ENCODE data around the gene NCOA3. TPM values are rescaled to one million over a fixed set of nuclear protein-coding genes. Genes with fewer than 3 reads are reported as not detected.
"Not testable (repeated sequence)": the region's sequence is repeated elsewhere in the genome, so short reads cannot be mapped to it uniquely, and the experiment has no call there.

Gene NCOA3
- total RNA-seq, 2 donors from 2014 or later: 76.0 to 113 TPM

DNA sequence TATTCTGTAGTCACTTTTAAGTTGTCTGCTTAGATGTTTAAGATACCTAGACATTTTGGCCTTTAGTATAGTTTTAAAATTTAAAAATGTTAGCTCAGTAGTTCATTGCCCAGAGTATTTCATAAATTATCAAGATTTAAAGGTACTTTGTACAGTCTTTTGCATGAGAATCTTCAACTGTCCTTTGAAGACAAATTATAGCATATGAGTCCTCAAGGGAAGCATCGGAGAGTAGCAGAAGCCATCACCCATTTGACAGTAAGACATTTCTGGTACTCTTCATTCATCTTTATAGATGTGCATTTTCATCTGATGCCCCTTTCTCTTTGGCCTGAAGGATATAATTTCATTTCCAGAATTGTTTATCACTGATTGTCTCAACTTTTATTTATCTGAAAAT is 89.5 kb downstream of the NCOA3 start:
- H3K27ac Mint-ChIP-seq: peak overlapping the region; percentile 81
- no peaks in the 10 kb centered on the region for H3K9me3 Mint-ChIP-seq
- ATAC-seq (replicated peaks in 1 of 2) (no peak), DNase-seq (no peak)
- peaks cover 20% of the 10 kb centered on the region for H3K4me1 Mint-ChIP-seq (ENCODE audit: low read depth)
- H3K4me3 Mint-ChIP-seq: no peak overlapping the region
- H3K27me3 Mint-ChIP-seq (ENCODE audit: low read depth): no peaks in the 10 kb centered on the region
- peaks cover 1 to 37% of the 10 kb centered on the region in 2 donors for H3K36me3 Mint-ChIP-seq (ENCODE audit: insufficient read depth in 2 of 2)

DNA sequence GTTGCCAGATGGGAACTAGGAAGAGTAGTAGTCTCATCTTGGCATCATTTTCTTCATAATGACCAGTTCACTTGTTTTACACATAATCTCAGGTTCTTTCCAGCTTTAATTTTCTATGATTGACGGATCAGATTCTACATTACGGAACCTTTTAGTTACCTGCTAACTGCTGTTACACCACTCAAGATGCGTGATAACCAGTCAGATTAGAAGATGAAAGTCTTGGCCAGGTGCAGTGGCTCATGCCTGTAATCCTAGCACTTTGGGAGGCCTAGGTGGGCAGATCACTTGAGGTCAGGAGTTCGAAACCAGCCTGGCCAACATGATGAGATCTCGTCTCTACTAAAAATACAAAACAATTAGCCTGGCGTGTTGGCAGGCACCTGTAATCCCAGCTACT is 92.5 kb downstream of the NCOA3 start:
- Mint-ChIP-seq H3K27me3 (ENCODE audit: low read depth) (no peaks in the 10 kb centered on the region), H3K4me1 (ENCODE audit: low read depth) (peaks cover 19% of the 10 kb centered on the region), H3K9me3 (no peaks in the 10 kb centered on the region), H3K27ac (no peak overlapping the region), H3K4me3 (no peak overlapping the region), H3K36me3 (ENCODE audit: insufficient read depth in 2 of 2) (peaks cover 3 to 25% of the 10 kb centered on the region in 2 donors)
- ATAC-seq (replicated peaks in 1 of 2) (no peak), DNase-seq (no peak)

- H3K36me3 Mint-ChIP-seq (ENCODE audit: insufficient read depth in 2 of 2): peaks cover 3 to 24% of the 10 kb centered on the region in 2 donors
- not testable (repeated sequence) for H3K4me3 Mint-ChIP-seq; ATAC-seq (replicated peaks in 1 of 2); H3K9me3 Mint-ChIP-seq; DNase-seq; H3K27me3 Mint-ChIP-seq (ENCODE audit: low read depth)
- peaks cover 18% of the 10 kb centered on the region for H3K4me1 Mint-ChIP-seq (ENCODE audit: low read depth)
- H3K27ac Mint-ChIP-seq: peak overlapping the region; percentile 70
These were observed 93.5 kb downstream of the NCOA3 start for GRCh38 chr20:47595138-47595537.

- no peak for ATAC-seq (replicated peaks in 1 of 2)
- H3K27me3 Mint-ChIP-seq (ENCODE audit: low read depth): no peaks in the 10 kb centered on the region
- H3K27ac Mint-ChIP-seq: no peak overlapping the region
- H3K36me3 Mint-ChIP-seq (ENCODE audit: insufficient read depth in 2 of 2): peaks cover 3 to 24% of the 10 kb centered on the region in 2 donors
- no peaks in the 10 kb centered on the region for H3K9me3 Mint-ChIP-seq
- H3K4me1 Mint-ChIP-seq (ENCODE audit: low read depth): peaks cover 22% of the 10 kb centered on the region
- H3K4me3 Mint-ChIP-seq: no peak overlapping the region
- DNase-seq: no peak
These were observed 94.4 kb downstream of the NCOA3 start for GRCh38 chr20:47596003-47596571.

DNA sequence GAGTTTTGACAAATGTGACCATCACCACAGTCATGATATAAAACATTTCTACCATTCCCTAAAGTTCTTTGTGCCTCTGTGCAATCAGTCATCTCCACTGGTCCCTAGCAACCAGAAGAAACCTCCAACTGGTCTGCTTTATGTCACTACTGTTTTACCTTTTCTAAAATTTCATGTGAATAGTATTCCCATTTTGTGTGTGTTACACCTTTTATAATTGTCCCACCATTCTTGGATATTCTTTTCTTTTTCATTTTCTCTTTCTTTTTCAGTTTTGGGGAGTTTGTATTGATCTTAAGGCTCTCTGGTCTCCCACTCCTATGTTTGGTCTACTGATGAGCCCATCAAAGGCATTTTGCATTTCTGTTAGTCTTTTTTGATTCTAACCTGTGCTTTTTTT is 95.4 kb downstream of the NCOA3 start:
- no peak overlapping the region for H3K4me3 Mint-ChIP-seq
- H3K27ac Mint-ChIP-seq: no peak overlapping the region
- peaks cover 26% of the 10 kb centered on the region for H3K4me1 Mint-ChIP-seq (ENCODE audit: low read depth)
- no peaks in the 10 kb centered on the region for H3K9me3 Mint-ChIP-seq
- H3K27me3 Mint-ChIP-seq (ENCODE audit: low read depth): no peaks in the 10 kb centered on the region
- H3K36me3 Mint-ChIP-seq (ENCODE audit: insufficient read depth in 2 of 2): peaks cover 3 to 24% of the 10 kb centered on the region in 2 donors
- ATAC-seq (replicated peaks in 1 of 2) (no peak), DNase-seq (no peak)

DNA sequence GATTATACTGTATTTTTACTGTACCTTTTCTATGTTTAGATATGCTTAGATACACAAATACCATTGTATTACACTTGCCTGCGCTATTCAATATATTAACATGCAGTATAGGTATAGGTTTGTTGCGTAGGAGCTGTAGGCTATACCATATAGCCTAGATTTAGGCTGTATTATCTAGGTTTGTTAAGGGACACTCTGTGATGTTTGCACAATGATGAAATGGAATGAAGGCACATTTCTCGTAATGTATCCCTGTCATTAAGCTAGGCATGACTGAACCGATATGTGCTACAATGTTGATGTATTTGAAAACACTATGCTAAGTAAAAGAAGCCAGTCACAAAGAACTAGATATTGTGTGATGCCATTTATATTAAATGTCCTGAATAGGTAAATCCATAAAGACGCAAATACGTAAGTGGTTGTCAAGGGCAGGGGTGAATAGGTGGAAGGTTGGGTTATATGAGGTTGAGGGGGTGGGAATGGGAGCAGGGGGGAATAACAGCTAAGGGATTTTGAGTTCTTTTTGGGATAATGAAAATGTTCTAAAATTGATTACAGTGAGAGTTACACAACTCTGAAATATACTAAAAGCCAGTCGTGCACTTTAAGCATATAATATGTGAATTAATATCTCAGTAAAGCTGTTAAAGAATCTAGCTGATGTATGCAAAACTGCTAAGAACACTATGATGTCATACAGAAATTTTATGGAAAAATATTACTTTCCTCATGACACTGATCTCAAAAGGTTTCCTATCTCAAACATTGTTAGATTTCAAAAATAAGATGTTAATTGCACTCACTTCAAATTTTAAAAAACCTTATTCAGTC is 97.4 kb downstream of the NCOA3 start:
- no peaks in the 10 kb centered on the region for H3K27me3 Mint-ChIP-seq (ENCODE audit: low read depth)
- ATAC-seq (replicated peaks in 1 of 2) (no peak), DNase-seq (no peak)
- no peaks in the 10 kb centered on the region for H3K9me3 Mint-ChIP-seq
- peak overlapping the region; percentile 47 for H3K27ac Mint-ChIP-seq
- H3K4me3 Mint-ChIP-seq: no peak overlapping the region
- H3K4me1 Mint-ChIP-seq (ENCODE audit: low read depth): peaks cover 46% of the 10 kb centered on the region
- H3K36me3 Mint-ChIP-seq (ENCODE audit: insufficient read depth in 2 of 2): peaks cover 3 to 19% of the 10 kb centered on the region in 2 donors

DNA sequence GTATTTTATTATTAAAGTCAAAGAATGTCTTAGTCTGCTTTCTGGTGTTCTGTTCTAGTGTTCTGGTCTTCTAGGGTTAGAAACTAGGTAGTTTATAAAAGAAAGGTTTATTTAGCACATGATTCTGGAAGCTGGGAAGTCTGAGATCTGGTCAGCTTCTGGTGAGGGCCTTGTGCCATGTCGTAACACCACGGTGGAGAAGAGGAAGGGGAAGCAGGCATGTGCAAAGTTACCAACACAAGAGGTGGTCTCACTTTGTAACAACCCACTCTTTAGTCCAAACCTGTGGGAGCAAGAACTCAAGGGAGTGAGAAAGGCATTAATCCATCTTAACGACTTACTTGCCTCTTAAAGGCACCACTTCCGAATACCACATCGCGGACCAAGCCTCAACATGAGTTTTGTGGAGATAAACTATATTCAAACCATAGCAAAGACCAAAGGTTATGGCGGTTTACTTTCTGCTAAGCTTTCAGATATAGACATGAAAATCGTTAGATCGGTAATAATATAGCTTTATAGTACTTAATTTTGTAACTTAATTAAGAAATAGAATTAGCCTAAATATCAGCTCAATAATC is 99.4 kb downstream of the NCOA3 start:
- H3K36me3 Mint-ChIP-seq (ENCODE audit: insufficient read depth in 2 of 2): peaks cover 3 to 13% of the 10 kb centered on the region in 2 donors

DNA sequence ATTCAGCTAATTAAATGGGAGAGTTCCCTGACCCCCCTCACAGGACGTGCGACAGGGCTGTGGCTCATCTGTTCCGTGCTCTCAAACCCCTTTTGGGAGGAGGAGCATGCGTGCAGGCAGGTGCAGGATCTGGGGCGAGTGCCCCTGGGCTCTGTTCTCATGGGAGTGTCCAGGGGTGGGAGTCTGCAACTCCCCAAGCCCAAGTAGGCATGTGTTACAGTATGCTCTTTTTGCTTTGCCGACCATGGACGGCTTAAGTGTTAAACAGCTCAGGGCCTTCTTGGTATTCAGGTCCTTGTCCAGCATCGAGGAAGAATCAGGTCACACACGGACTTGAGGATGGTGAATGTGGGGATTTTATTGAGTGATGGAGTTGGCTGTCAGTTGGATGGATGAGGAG is 101.6 kb downstream of the NCOA3 start:
- ATAC-seq (replicated peaks in 1 of 2) (no peak), DNase-seq (no peak)
- H3K4me3 Mint-ChIP-seq: no peak overlapping the region
- no peaks in the 10 kb centered on the region for H3K27me3 Mint-ChIP-seq (ENCODE audit: low read depth)
- H3K36me3 Mint-ChIP-seq (ENCODE audit: insufficient read depth in 2 of 2): peaks cover 0 to 10% of the 10 kb centered on the region in 2 donors
- peaks cover 79% of the 10 kb centered on the region for H3K4me1 Mint-ChIP-seq (ENCODE audit: low read depth)
- peak overlapping the region; percentile 79 for H3K27ac Mint-ChIP-seq
- no peaks in the 10 kb centered on the region for H3K9me3 Mint-ChIP-seq

More for the DNA sequence above, 99.4 kb downstream of the NCOA3 start:
- Mint-ChIP-seq H3K27ac (peak overlapping the region; percentile 79), H3K27me3 (ENCODE audit: low read depth) (no peaks in the 10 kb centered on the region), H3K9me3 (no peaks in the 10 kb centered on the region), H3K4me1 (ENCODE audit: low read depth) (peaks cover 60% of the 10 kb centered on the region), H3K4me3 (no peak overlapping the region)
- DNase-seq: no peak
- no peak for ATAC-seq (replicated peaks in 1 of 2)

- Mint-ChIP-seq H3K4me3 (peak overlapping the region; percentile 30 to 77), H3K27me3 (ENCODE audit: low read depth) (no peaks in the 10 kb centered on the region), H3K36me3 (ENCODE audit: insufficient read depth in 2 of 2) (peaks cover 2 to 3% of the 10 kb centered on the region in 2 donors), H3K4me1 (ENCODE audit: low read depth) (peaks cover 97% of the 10 kb centered on the region), H3K27ac (peak overlapping the region; percentile 96), H3K9me3 (no peaks in the 10 kb centered on the region)
- ATAC-seq (replicated peaks in 1 of 2) (no peak), DNase-seq (no peak)
These were observed 104.2 kb downstream of the NCOA3 start for GRCh38 chr20:47605673-47606413.

DNA sequence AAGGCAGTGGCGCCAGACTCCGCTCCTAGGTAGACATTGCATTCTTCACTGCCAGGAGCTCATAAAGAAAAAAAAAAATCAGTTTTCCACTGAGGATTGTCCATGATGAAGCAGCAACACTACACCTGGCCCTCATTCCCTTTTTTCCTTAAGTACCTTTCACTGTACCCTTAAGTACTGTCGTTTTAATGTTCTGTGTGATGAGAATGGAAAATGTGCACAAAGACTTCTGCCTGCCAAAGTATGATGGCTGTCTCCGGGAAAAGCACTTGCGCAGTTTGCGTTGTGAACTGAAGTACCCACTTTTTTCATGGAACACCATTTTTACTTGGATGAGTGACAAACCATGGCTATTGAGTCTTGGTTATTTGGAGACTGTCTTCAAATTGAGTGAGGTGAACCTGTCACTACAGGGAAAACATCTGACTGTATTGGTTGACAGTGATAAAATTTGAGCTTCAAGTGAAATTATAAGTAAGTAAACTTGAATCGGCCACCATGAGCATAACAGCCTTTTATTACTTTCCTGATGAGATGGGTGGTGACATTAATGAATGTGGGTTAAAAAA is 104.8 kb downstream of the NCOA3 start:
- peaks cover 2 to 3% of the 10 kb centered on the region in 2 donors for H3K36me3 Mint-ChIP-seq (ENCODE audit: insufficient read depth in 2 of 2)
- H3K27me3 Mint-ChIP-seq (ENCODE audit: low read depth): no peaks in the 10 kb centered on the region
- peak overlapping the region; percentile 96 for H3K27ac Mint-ChIP-seq
- no peaks in the 10 kb centered on the region for H3K9me3 Mint-ChIP-seq
- peaks cover 98% of the 10 kb centered on the region for H3K4me1 Mint-ChIP-seq (ENCODE audit: low read depth)
- H3K4me3 Mint-ChIP-seq: peak overlapping the region; percentile 55 to 77
- no peak for DNase-seq
- ATAC-seq (replicated peaks in 1 of 2): no peak

DNA sequence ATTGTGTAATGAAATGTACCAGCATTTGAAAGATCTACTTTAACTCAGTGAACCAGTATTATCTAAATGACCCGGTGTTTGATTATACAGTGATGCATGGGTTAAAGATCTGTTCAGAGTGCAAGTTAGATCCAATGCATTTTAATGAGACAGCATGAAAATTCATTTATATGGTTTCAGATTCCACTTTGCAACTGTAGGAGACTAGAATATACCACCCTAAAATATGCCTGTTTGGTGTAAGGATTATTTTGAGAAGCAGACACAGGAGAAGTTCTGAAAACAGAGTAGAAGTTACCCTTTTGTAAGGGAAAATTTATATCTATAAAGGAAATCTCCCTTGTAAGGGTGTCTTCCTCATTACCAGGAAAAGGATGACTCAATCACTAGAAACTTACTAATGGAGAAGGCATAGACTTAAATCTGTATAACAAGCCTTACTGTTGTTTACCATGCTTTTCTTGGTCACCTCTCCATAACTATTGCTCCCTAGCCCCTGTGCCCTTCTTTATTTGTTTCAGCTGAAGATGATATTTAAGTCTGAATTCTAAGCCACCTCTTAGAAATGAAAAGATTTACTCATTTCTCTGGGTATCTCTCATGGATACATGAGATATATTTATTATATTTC is 105.4 kb downstream of the NCOA3 start:
- DNase-seq (no peak), ATAC-seq (replicated peaks in 1 of 2) (peak; percentile 64 to 66)
- Mint-ChIP-seq H3K27me3 (ENCODE audit: low read depth) (no peaks in the 10 kb centered on the region), H3K27ac (peak overlapping the region; percentile 96), H3K36me3 (ENCODE audit: insufficient read depth in 2 of 2) (peaks cover 2 to 6% of the 10 kb centered on the region in 2 donors), H3K9me3 (no peaks in the 10 kb centered on the region), H3K4me3 (peak overlapping the region; percentile 55 to 77), H3K4me1 (ENCODE audit: low read depth) (peaks cover 96% of the 10 kb centered on the region)

DNA sequence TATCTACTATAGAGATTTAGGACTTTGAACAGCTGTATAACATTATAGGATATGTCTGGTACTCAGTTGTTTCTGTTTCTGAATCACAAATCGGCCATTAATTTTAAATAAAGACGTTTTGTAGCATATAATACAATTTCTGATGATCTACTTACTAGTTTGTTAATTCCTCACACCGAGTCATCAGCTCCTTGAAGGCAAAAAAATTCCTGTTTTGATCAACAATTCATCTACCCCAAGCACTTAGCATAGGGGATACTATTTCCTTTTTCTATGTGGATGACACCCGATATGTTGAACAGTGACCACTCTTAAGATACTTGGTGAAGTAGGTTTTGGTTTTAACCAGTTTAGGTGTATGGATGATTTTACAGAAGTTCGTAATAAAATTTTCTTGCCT is 107.3 kb downstream of the NCOA3 start:
- H3K27ac Mint-ChIP-seq: peak overlapping the region; percentile 93
- DNase-seq (no peak), ATAC-seq (replicated peaks in 1 of 2) (no peak)
- no peaks in the 10 kb centered on the region for H3K27me3 Mint-ChIP-seq (ENCODE audit: low read depth)
- H3K4me3 Mint-ChIP-seq: peak overlapping the region in 1 of 2 donors; percentile 37
- H3K4me1 Mint-ChIP-seq (ENCODE audit: low read depth): peaks cover 96% of the 10 kb centered on the region
- H3K9me3 Mint-ChIP-seq: no peaks in the 10 kb centered on the region
- H3K36me3 Mint-ChIP-seq (ENCODE audit: insufficient read depth in 2 of 2): peaks cover 7 to 11% of the 10 kb centered on the region in 2 donors
